Measurements from ENCODE around the gene GPR34. TPM values are rescaled to one million over a fixed set of nuclear protein-coding genes. Genes with fewer than 3 reads are reported as not detected.
"Not testable (repeated sequence)": the region's sequence is repeated elsewhere in the genome, so short reads cannot be mapped to it uniquely, and the experiment has no call there.

Gene GPR34
- total RNA-seq, 2 experiments from 2014 or later: 0.67 to 1.3 TPM

DNA sequence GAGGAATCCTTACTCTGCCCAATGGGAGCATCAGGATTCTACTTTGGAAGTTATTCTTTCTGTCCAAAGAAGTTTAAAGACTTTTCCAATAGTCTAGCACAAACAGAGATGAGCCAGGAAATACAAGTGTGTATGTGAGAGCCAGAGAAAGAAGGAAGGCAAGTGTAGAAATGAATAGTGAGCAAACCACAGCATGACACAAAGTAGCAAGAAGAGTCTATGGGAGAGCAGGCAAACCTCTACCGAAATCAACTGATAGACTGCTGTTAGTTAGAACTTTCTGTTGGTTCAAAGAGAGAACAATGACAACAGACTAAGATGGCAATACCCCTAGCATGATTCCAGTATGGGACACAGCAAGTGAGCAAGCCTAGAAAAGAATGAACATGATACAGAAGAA, 16.1 kb upstream of the GPR34 start:
- Mint-ChIP-seq H3K4me3 (no peak overlapping the region), H3K36me3 (peaks cover 21% of the 10 kb centered on the region), H3K27ac (no peak overlapping the region), H3K9me3 (ENCODE audit: low read depth) (no peaks in the 10 kb centered on the region), H3K27me3 (no peaks in the 10 kb centered on the region), H3K4me1 (peaks cover 32% of the 10 kb centered on the region)
- ATAC-seq (peak; percentile 39), DNase-seq (no peak)
- CTCF ChIA-PET: no interaction called here

DNA sequence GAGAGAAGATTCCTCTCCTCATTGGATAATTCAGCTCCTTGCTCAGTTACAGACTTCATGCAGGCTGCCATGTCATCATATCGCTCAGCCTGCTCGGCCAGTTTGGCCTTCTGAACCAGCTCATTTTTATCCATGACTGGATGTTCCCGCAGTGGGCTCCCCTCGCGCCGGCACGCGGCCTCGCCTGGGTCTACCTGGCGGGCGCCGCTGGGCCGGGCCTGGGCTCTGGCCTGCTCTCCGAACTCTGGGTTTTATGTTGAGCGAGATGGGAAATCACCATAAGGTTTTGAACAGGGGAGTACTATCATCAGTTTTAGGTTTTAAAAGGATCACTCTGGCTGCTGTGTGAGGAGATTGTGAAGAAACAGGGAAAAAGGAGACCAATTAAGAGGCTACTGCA, 12.4 kb upstream of the GPR34 start:
- H3K27me3 Mint-ChIP-seq: not testable (repeated sequence)

DNA sequence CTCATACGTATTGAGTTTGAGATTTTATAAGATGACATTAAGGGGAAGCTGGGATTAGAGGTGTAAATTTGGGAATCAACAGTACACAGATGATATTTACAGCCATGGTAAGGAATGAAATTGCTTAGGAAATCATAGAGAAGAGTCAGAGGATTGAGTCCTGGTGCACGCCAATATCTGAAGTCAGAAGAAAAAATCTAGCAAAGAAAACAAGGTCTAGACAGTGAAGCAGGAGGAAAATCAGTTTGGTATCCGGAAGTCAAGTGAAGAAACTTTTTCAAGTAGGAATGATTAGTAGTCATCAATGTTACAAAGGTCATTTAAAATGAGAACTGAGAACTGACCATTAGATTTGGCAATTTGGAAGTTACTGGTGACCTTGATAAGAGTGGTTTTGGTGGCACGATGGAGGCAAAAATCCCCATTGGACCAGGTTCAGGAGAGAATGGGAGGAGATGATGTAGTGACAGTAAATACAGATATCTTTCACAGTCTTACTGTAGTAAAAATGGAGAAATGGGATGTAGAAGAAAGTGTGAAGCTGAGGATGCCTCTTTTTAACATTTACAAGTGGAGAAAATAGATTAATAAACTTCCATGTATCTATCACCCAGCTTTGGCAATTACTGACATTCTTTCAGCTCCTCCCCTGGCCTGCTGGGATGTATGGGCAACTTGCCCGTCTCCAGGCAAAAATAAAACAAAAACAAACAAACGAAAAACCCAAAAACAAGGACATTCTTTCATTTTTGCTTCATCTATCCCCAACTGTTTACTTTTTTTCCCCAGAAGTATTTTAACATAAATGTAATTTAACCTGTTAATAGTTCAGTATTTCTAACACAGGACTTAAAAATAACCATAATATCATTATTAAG, 11.4 kb upstream of the GPR34 start:
- no peak overlapping the region for H3K27ac Mint-ChIP-seq
- no peak for DNase-seq
- H3K36me3 Mint-ChIP-seq: peaks cover 16% of the 10 kb centered on the region
- no peaks in the 10 kb centered on the region for H3K9me3 Mint-ChIP-seq (ENCODE audit: low read depth)
- H3K4me1 Mint-ChIP-seq: peaks cover 14% of the 10 kb centered on the region
- no peak overlapping the region for H3K4me3 Mint-ChIP-seq
- CTCF ChIA-PET: no interaction called here
- no peak for ATAC-seq
- no peaks in the 10 kb centered on the region for H3K27me3 Mint-ChIP-seq

More for the DNA sequence above, 12.4 kb upstream of the GPR34 start:
- Mint-ChIP-seq H3K4me1 (peaks cover 21% of the 10 kb centered on the region), H3K36me3 (peaks cover 16% of the 10 kb centered on the region)
- H3K4me3 Mint-ChIP-seq; H3K9me3 Mint-ChIP-seq (ENCODE audit: low read depth); DNase-seq; H3K27ac Mint-ChIP-seq; ATAC-seq: not testable (repeated sequence)
- CTCF ChIA-PET: interaction anchor here (1.2 kb wide), 1 partner anchor 10 kb away, joined by 3 read pairs; no protein-coding TSS in a partner anchor

DNA sequence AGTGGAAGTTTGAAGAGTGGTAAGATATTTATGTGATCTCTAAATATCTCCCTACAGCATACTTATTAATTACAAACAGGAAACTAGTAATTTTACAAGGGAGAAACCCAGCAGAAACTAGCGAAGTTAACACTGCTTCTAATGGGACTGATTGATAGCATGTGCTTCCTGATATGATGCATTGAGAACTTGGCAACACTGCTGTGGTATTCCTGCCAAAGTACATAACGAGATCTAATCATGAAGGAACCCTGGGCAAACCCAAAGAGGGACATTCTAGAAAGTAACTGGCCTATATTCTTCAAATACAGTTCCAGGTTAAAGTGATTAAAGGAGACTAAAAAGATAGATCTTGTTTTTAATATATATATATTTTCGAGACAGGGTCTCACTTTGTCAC, 4.6 kb upstream of the GPR34 start:
- ATAC-seq (no peak), DNase-seq (no peak)
- no peak overlapping the region for H3K27ac Mint-ChIP-seq
- no peaks in the 10 kb centered on the region for H3K9me3 Mint-ChIP-seq (ENCODE audit: low read depth)
- H3K27me3 Mint-ChIP-seq: no peaks in the 10 kb centered on the region
- no peak overlapping the region for H3K4me3 Mint-ChIP-seq
- peaks cover 25% of the 10 kb centered on the region for H3K4me1 Mint-ChIP-seq
- peaks cover 2% of the 10 kb centered on the region for H3K36me3 Mint-ChIP-seq
- CTCF ChIA-PET: no interaction called here

DNA sequence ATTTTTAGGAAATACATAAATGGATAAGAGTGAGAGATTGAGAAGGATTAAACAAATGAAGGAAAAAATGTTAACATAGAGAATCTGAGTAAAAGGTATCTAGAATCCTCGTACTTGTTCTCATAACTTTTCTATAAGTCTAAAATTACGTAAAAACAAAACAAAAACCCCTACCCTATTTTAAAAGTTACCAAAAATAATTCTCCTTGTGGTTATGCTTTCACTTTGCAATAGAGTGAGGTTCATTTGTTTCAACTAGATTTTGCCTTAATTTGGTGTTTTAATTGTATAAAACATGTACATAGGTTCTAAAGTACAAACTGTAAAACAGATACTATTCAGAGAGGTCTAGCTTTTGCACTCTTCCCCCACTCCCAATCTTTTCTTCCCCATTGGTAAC, 3.8 kb upstream of the GPR34 start:
- H3K4me1 Mint-ChIP-seq: peaks cover 25% of the 10 kb centered on the region
- CTCF ChIA-PET: interaction anchor here (1.4 kb wide), 1 partner anchor 10 kb away, joined by 3 read pairs; no protein-coding TSS in a partner anchor
- H3K4me3 Mint-ChIP-seq: no peak overlapping the region
- DNase-seq (no peak), ATAC-seq (no peak)
- H3K9me3 Mint-ChIP-seq (ENCODE audit: low read depth): no peaks in the 10 kb centered on the region
- H3K27ac Mint-ChIP-seq: no peak overlapping the region
- peaks cover 2% of the 10 kb centered on the region for H3K36me3 Mint-ChIP-seq
- no peaks in the 10 kb centered on the region for H3K27me3 Mint-ChIP-seq

DNA sequence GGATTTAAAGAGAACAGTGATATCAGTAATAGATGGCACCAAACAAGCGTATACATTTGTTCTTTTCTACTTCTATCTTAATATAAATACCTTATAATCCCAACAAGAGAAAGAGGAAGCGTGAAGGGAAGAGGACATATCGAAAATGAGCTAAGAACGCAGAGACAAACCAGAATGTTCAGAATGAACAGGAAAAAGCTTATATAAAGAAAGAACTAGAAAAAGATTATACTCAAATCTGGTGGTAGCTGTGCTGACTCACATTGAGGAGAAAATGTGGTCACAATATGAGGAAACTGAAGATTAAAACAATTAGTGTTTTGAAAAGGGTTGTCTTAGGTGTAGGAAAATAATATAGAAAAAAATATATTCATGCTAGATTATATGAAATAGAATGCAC, 2.0 kb upstream of the GPR34 start:
- CTCF ChIA-PET: no interaction called here
- ATAC-seq: peak; percentile 58
- no peaks in the 10 kb centered on the region for H3K27me3 Mint-ChIP-seq
- H3K4me1 Mint-ChIP-seq: peaks cover 30% of the 10 kb centered on the region
- no peaks in the 10 kb centered on the region for H3K9me3 Mint-ChIP-seq (ENCODE audit: low read depth)
- no peak overlapping the region for H3K4me3 Mint-ChIP-seq
- DNase-seq: no peak
- H3K27ac Mint-ChIP-seq: peak overlapping the region; percentile 59
- H3K36me3 Mint-ChIP-seq: no peaks in the 10 kb centered on the region

DNA sequence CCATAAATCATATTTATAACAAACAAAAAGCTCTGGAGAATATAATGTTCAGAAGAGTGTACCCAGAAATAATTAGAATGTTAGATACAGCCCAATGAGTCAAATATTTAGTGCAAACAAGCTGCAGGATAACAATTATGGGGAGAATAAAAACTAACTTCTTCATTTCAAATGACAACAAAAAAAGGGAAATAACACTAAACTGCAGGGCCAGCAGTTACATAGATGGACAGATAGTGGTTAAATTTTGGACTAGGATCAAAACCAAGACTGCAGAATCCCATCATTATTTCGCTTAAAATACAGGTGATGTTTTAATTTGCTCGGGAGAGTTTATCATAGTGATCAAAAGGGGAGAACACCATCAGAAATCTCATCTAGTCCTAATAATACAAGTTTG, 617 bp upstream of the GPR34 start:
- ATAC-seq: no peak

DNA sequence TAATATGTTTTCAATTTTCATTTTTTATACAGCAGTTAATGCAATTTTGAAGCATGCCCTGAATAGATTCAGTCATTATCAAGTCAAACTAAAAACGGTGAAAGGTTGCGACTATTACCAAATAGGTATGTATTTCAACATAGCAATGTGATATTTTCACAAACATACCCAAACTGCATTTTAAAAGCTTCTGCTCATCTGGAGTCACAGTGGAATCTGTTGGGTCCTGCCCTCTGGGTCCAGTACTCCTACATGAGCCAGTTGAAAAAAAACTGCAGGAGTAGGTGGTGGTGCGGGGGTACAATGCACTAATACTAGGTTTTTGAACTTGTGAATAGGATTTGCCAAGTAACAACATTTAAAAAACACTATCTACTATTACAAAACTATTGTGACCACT, 938 bp downstream of the GPR34 start:
- H3K27ac Mint-ChIP-seq: no peak overlapping the region
- no peaks in the 10 kb centered on the region for H3K9me3 Mint-ChIP-seq (ENCODE audit: low read depth)
- peaks cover 3% of the 10 kb centered on the region for H3K36me3 Mint-ChIP-seq
- no peak overlapping the region for H3K4me3 Mint-ChIP-seq
- ATAC-seq (no peak), DNase-seq (no peak)
- H3K27me3 Mint-ChIP-seq: no peaks in the 10 kb centered on the region
- CTCF ChIA-PET: no interaction called here
- peaks cover 54% of the 10 kb centered on the region for H3K4me1 Mint-ChIP-seq

More for the DNA sequence above, 617 bp upstream of the GPR34 start:
- CTCF ChIA-PET: no interaction called here
- Mint-ChIP-seq H3K9me3 (ENCODE audit: low read depth) (no peaks in the 10 kb centered on the region), H3K4me3 (no peak overlapping the region), H3K4me1 (peaks cover 41% of the 10 kb centered on the region), H3K27me3 (no peaks in the 10 kb centered on the region), H3K36me3 (peaks cover 2% of the 10 kb centered on the region), H3K27ac (no peak overlapping the region)
- no peak for DNase-seq

DNA sequence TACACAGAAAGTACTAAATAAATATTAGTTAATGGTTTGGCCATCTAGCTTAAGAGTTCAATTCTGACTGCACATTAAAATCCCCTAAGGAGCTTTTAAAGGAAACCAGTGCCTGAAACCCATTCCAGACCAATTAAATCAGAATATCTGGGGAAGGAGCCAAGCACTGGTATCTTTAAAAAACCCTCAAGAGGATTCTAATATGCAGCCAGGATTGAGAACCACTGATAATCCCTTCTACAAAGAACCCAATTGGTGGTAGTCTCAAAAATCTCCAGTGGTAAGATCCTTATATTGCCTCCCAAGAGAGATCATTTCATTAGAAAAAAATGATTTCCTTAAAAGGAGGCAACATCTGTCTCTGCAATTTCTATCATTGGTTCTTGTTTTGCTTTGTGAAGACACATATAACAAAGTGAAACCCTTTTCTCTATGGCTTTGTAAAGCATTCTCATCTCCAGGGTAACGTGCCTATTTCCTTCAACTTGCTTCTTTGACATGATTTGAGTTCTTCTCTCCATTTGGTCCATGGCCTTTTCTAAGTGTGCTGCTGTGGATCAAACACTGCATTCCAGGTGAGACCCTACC, 3.5 kb downstream of the GPR34 start:
- H3K27ac Mint-ChIP-seq: peak overlapping the region; percentile 78
- CTCF ChIA-PET: no interaction called here
- H3K27me3 Mint-ChIP-seq: no peaks in the 10 kb centered on the region
- H3K9me3 Mint-ChIP-seq (ENCODE audit: low read depth): no peaks in the 10 kb centered on the region
- ATAC-seq (no peak), DNase-seq (no peak)
- H3K4me3 Mint-ChIP-seq: peak overlapping the region; percentile 48
- H3K4me1 Mint-ChIP-seq: peaks cover 51% of the 10 kb centered on the region
- H3K36me3 Mint-ChIP-seq: peaks cover 9% of the 10 kb centered on the region

DNA sequence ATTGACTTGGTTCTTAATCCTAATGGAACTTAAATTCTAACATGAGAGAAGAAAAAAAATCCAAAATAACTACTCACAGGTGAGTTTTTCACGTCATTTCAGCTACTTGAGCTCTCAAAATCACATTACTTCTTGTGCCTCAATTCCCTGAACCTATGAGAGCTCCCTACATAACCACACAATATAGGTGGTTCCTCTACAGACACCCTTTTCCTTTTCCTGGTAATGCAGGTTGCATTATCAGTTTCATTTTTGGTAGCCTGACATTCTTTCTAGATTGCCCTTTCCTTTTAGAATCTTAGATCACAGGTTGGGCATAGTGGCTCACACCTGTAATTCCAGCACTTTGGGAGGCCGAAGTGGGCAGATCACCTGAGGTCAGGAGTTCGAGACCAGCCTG, 4.3 kb downstream of the GPR34 start:
- peak overlapping the region; percentile 41 for H3K4me3 Mint-ChIP-seq
- H3K27me3 Mint-ChIP-seq: no peaks in the 10 kb centered on the region
- ATAC-seq (peak; percentile 51), DNase-seq (no peak)
- H3K9me3 Mint-ChIP-seq (ENCODE audit: low read depth): no peaks in the 10 kb centered on the region
- H3K27ac Mint-ChIP-seq: peak overlapping the region; percentile 78
- H3K36me3 Mint-ChIP-seq: peaks cover 10% of the 10 kb centered on the region
- H3K4me1 Mint-ChIP-seq: peaks cover 47% of the 10 kb centered on the region
- CTCF ChIA-PET: no interaction called here

DNA sequence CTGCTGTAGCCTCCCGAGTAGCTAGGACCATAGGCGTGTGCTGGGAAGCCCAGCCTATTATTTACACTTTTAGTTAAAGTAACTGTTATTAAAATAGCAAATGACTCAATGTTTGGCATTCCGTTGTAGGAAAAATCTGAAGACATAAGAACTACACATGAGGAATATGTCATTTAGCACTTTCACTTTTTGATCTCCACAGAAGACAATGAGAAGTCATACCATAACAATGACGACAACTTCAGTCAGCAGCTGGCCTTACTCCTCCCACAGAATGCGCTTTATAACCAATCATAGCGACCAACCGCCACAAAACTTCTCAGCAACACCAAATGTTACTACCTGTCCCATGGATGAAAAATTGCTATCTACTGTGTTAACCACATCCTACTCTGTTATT, 6.7 kb downstream of the GPR34 start:
- Mint-ChIP-seq H3K4me1 (peaks cover 45% of the 10 kb centered on the region), H3K9me3 (ENCODE audit: low read depth) (no peaks in the 10 kb centered on the region), H3K4me3 (no peak overlapping the region), H3K27me3 (no peaks in the 10 kb centered on the region), H3K36me3 (peaks cover 10% of the 10 kb centered on the region), H3K27ac (no peak overlapping the region)
- DNase-seq (peak; percentile 69), ATAC-seq (peak; percentile 68)
- CTCF ChIA-PET: interaction anchor here (1.2 kb wide), 1 partner anchor 10 kb away, joined by 3 read pairs; no protein-coding TSS in a partner anchor

DNA sequence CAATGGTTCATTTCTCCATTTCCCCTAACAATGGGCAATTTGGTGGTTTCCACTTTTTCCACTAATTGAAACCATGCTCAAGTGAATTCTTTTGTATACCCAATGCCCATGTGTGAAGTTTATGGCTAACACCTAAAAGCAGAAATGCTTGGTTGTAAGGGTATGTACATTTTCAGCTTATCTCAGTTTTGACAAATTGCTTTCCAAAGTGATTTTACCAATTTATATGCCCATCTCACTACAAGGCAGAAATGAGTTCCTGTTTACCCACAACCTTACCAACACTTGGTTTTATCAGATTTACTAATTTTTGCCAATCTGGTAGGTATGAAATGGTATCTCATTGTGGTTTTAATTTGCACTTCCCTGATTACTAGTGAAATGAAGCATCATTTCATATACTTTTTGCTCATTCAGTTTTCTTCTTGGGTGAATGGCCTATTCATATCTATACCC, 14.8 kb downstream of the GPR34 start:
- Mint-ChIP-seq H3K27ac (no peak overlapping the region), H3K36me3 (peaks cover 13% of the 10 kb centered on the region), H3K4me3 (no peak overlapping the region), H3K9me3 (ENCODE audit: low read depth) (no peaks in the 10 kb centered on the region), H3K27me3 (no peaks in the 10 kb centered on the region), H3K4me1 (peaks cover 35% of the 10 kb centered on the region)
- CTCF ChIA-PET: no interaction called here
- ATAC-seq (no peak), DNase-seq (no peak)

DNA sequence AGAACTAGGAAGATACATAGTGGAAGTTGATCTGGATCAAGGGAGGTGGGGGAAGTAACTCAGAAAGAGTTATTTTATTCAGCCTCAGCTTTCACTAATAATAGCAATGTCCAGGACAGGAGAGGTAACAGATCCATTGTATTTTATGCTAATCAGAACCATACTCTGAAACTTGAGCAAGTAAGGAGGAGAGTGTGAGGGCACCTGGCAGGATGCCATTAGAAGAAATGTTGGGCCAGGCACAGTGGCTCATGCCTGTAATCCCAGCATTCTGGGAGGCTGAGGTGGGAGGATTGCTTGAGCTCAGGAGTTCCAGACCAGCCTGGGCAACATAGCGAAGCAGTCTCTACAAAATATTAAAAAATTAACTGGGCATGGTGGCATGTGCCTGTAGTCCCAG, 16.3 kb downstream of the GPR34 start:
- no peaks in the 10 kb centered on the region for H3K27me3 Mint-ChIP-seq
- CTCF ChIA-PET: no interaction called here
- H3K4me3 Mint-ChIP-seq: no peak overlapping the region
- peaks cover 13% of the 10 kb centered on the region for H3K36me3 Mint-ChIP-seq
- ATAC-seq (no peak), DNase-seq (no peak)
- no peaks in the 10 kb centered on the region for H3K9me3 Mint-ChIP-seq (ENCODE audit: low read depth)
- peaks cover 37% of the 10 kb centered on the region for H3K4me1 Mint-ChIP-seq
- no peak overlapping the region for H3K27ac Mint-ChIP-seq

Measured in activated CD8-positive, alpha-beta memory T cell treated with anti-CD3 and anti-CD28 coated beads, Interleukin-2, amount 10 ng/mL, durations not matched to agents 7 days and 5 days (primary cell).